Ecto neural progenitor cell (in vitro differentiated cells): Measurements from ENCODE around the gene GTF2A1L.
"Not testable (repeated sequence)": the region's sequence is repeated elsewhere in the genome, so short reads cannot be mapped to it uniquely, and the experiment has no call there.

Source experiments
- DNase-seq: peaks from one replicate; pipeline ENCODE4 v3.0.0-alpha.2; 2018; ENCODE audit warnings: low spot score

GTF2A1L gene

GRCh38 chr2:48613211-48613610 is 4.4 kb upstream of the GTF2A1L start:
- DNase-seq = no peak

- DNase-seq = not testable (repeated sequence)
Observed at GRCh38 chr2:48614581-48614980, 3.1 kb upstream of the GTF2A1L start.

- DNase-seq = no peak
Observed at GRCh38 chr2:48619526-48619925, 1.9 kb downstream of the GTF2A1L start.

- no peak for DNase-seq
Observed at GRCh38 chr2:48620604-48621003, 2.9 kb downstream of the GTF2A1L start.

GRCh38 chr2:48622691-48623090 is 5.0 kb downstream of the GTF2A1L start:
- DNase-seq = not testable (repeated sequence)

GRCh38 chr2:48624696-48625095 is 7.0 kb downstream of the GTF2A1L start:
- no peak for DNase-seq

- no peak for DNase-seq
Observed at GRCh38 chr2:48626047-48626446, 8.4 kb downstream of the GTF2A1L start.

- no peak for DNase-seq
Observed at GRCh38 chr2:48633143-48633542, 15.5 kb downstream of the GTF2A1L start.

GRCh38 chr2:48635786-48636185 is 18.1 kb downstream of the GTF2A1L start:
- DNase-seq = no peak

GRCh38 chr2:48638261-48638660 is 20.6 kb downstream of the GTF2A1L start:
- no peak for DNase-seq

GRCh38 chr2:48651158-48651790 is 33.6 kb downstream of the GTF2A1L start:
- DNase-seq = no peak

GRCh38 chr2:48668992-48669391 is 51.3 kb downstream of the GTF2A1L start:
- DNase-seq = no peak

GRCh38 chr2:48673581-48673980 is 55.9 kb downstream of the GTF2A1L start:
- no peak for DNase-seq

- no peak for DNase-seq
Observed at GRCh38 chr2:48674933-48675332, 57.3 kb downstream of the GTF2A1L start.

GRCh38 chr2:48677450-48677849 is 59.8 kb downstream of the GTF2A1L start:
- no peak for DNase-seq

GRCh38 chr2:48685126-48685525 is 67.5 kb downstream of the GTF2A1L start:
- no peak for DNase-seq

- DNase-seq = no peak
Observed at GRCh38 chr2:48691935-48692691, 74.5 kb downstream of the GTF2A1L start.

GRCh38 chr2:48693066-48693465 is 75.4 kb downstream of the GTF2A1L start:
- no peak for DNase-seq

GRCh38 chr2:48693645-48694044 is 76.0 kb downstream of the GTF2A1L start:
- DNase-seq = no peak

- no peak for DNase-seq
Observed at GRCh38 chr2:48694149-48694548, 76.5 kb downstream of the GTF2A1L start.

- DNase-seq = no peak
Observed at GRCh38 chr2:48695991-48696390, 78.3 kb downstream of the GTF2A1L start.

GRCh38 chr2:48696881-48697280 is 79.2 kb downstream of the GTF2A1L start:
- DNase-seq = no peak

GRCh38 chr2:48699348-48699930 is 81.8 kb downstream of the GTF2A1L start:
- no peak for DNase-seq
